ENCODE data around the gene MED25.
"Not testable (repeated sequence)": the region's sequence is repeated elsewhere in the genome, so short reads cannot be mapped to it uniquely, and the experiment has no call there.

MED25 gene

GRCh38 chr19:49812452-49812996 lies 5.6 kb upstream of the MED25 start:
- Histone ChIP-seq H3K4me1 (peaks cover 45% of the 10 kb centered on the region), H4K20me1 (no peaks in the 10 kb centered on the region), H3K4me3 (peak overlapping the region; percentile 70), H3K27me3 (no peaks in the 10 kb centered on the region), H3K9me3 (no peaks in the 10 kb centered on the region), H3K36me3 (peaks cover 3% of the 10 kb centered on the region; the same call in 1 of the 2 replicates), H3K9ac (peak overlapping the region; percentile 66), H3K4me2 (peak overlapping the region; percentile 85), H3K27ac (peak overlapping the region; percentile 74)
- no peak for TF ChIP-seq Cebpa-rat (IDR thresholded peaks at IDR 0.05)

- Histone ChIP-seq H3K9ac (peak within 1 kb of the TSS; percentile 66), H3K4me2 (peak within 1 kb of the TSS; percentile 85), H3K27ac (peak within 1 kb of the TSS; percentile 74), H3K9me3 (no peaks in the 10 kb centered on the region), H3K4me3 (peak within 1 kb of the TSS; percentile 70), H3K36me3 (no peaks in the 10 kb centered on the region), H4K20me1 (no peaks in the 10 kb centered on the region), H3K4me1 (peaks cover 38% of the 10 kb centered on the region), H3K27me3 (no peaks in the 10 kb centered on the region)
- no peak for TF ChIP-seq Cebpa-rat (IDR thresholded peaks at IDR 0.05)
Observed at GRCh38 chr19:49812997-49813861, 4.9 kb upstream of the MED25 start, which contains the start of gene FUZ. Gene FUZ, minus strand, starts transcription at chr19:49813292. Its CDS starts 186 bp downstream, at chr19:49813106.

- Histone ChIP-seq H3K27ac (no peak overlapping the region), H3K4me2 (peak overlapping the region; percentile 85), H3K4me1 (peaks cover 36% of the 10 kb centered on the region), H3K27me3 (no peaks in the 10 kb centered on the region), H4K20me1 (peaks cover 5% of the 10 kb centered on the region; the same call in 1 of the 2 replicates), H3K9me3 (no peaks in the 10 kb centered on the region), H3K4me3 (peak overlapping the region; percentile 70), H3K9ac (no peak overlapping the region), H3K36me3 (no peaks in the 10 kb centered on the region)
- no peak for TF ChIP-seq Cebpa-rat (IDR thresholded peaks at IDR 0.05)
Observed at GRCh38 chr19:49814010-49814409, 4.1 kb upstream of the MED25 start.

GRCh38 chr19:49816590-49816989 lies 1.5 kb upstream of the MED25 start:
- Histone ChIP-seq H3K9me3 (no peaks in the 10 kb centered on the region), H3K4me3 (no peak overlapping the region), H3K9ac (no peak overlapping the region), H3K27ac (no peak overlapping the region), H3K27me3 (no peaks in the 10 kb centered on the region), H4K20me1 (peaks cover 25% of the 10 kb centered on the region), H3K4me1 (peaks cover 42% of the 10 kb centered on the region), H3K4me2 (peak overlapping the region; percentile 98), H3K36me3 (peaks cover 18% of the 10 kb centered on the region)
- no peak for TF ChIP-seq Cebpa-rat (IDR thresholded peaks at IDR 0.05)

- no peak for TF ChIP-seq Cebpa-rat (IDR thresholded peaks at IDR 0.05)
- H3K4me1 ChIP-seq = peaks cover 31% of the 10 kb centered on the region
- H3K27ac ChIP-seq = peak overlapping the region; percentile 88
- H3K4me3 ChIP-seq = peak overlapping the region; percentile 88
- no peaks in the 10 kb centered on the region for H3K27me3 ChIP-seq
- peak overlapping the region; percentile 89 for H3K9ac ChIP-seq
- H3K36me3 ChIP-seq = peaks cover 38% of the 10 kb centered on the region
- no peaks in the 10 kb centered on the region for H3K9me3 ChIP-seq
- H4K20me1 ChIP-seq = peaks cover 37% of the 10 kb centered on the region
- H3K4me2 ChIP-seq = peak overlapping the region; percentile 98
Observed at GRCh38 chr19:49818649-49819370, 721 bp downstream of the MED25 start.

GRCh38 chr19:49819452-49820115 lies 1.5 kb downstream of the MED25 start:
- Histone ChIP-seq H4K20me1 (peaks cover 45% of the 10 kb centered on the region), H3K36me3 (peaks cover 46% of the 10 kb centered on the region), H3K4me3 (peak overlapping the region; percentile 88), H3K4me1 (peaks cover 25% of the 10 kb centered on the region), H3K4me2 (peak overlapping the region; percentile 98), H3K9ac (peak overlapping the region; percentile 89)
- H3K27ac ChIP-seq, H3K9me3 ChIP-seq, H3K27me3 ChIP-seq: not testable (repeated sequence)

- H3K4me1 ChIP-seq = peaks cover 25% of the 10 kb centered on the region
- no peak for TF ChIP-seq Cebpa-rat (IDR thresholded peaks at IDR 0.05)
- H3K9ac ChIP-seq = peak overlapping the region; percentile 49
- H3K27me3 ChIP-seq = no peaks in the 10 kb centered on the region
- H4K20me1 ChIP-seq = peaks cover 51% of the 10 kb centered on the region
- H3K4me3 ChIP-seq = no peak overlapping the region
- peaks cover 51% of the 10 kb centered on the region for H3K36me3 ChIP-seq
- no peak overlapping the region for H3K4me2 ChIP-seq
- H3K9me3 ChIP-seq = no peaks in the 10 kb centered on the region
- no peak overlapping the region for H3K27ac ChIP-seq
Observed at GRCh38 chr19:49820125-49820524, 2.0 kb downstream of the MED25 start.

GRCh38 chr19:49823472-49823871 lies 5.4 kb downstream of the MED25 start:
- Histone ChIP-seq H4K20me1 (peaks cover 82% of the 10 kb centered on the region), H3K9ac (no peak overlapping the region), H3K4me1 (peaks cover 18% of the 10 kb centered on the region), H3K27ac (no peak overlapping the region), H3K4me2 (no peak overlapping the region), H3K4me3 (no peak overlapping the region), H3K36me3 (peaks cover 80% of the 10 kb centered on the region), H3K9me3 (no peaks in the 10 kb centered on the region), H3K27me3 (no peaks in the 10 kb centered on the region)
- TF ChIP-seq Cebpa-rat (IDR thresholded peaks at IDR 0.05) = no peak

GRCh38 chr19:49824662-49825061 lies 6.6 kb downstream of the MED25 start:
- no peak for TF ChIP-seq Cebpa-rat (IDR thresholded peaks at IDR 0.05)
- peaks cover 92% of the 10 kb centered on the region for H3K36me3 ChIP-seq
- no peaks in the 10 kb centered on the region for H3K27me3 ChIP-seq
- H3K9ac ChIP-seq = no peak overlapping the region
- no peaks in the 10 kb centered on the region for H3K9me3 ChIP-seq
- H3K4me3 ChIP-seq = no peak overlapping the region
- peaks cover 20% of the 10 kb centered on the region for H3K4me1 ChIP-seq
- peaks cover 83% of the 10 kb centered on the region for H4K20me1 ChIP-seq
- H3K4me2 ChIP-seq = no peak overlapping the region
- H3K27ac ChIP-seq = no peak overlapping the region

Data from BLaER1 (cell line).